ENCODE measurements around the gene HELQ. TPM values are rescaled to one million over a fixed set of nuclear protein-coding genes. Genes with fewer than 3 reads are reported as not detected.

HELQ gene
- total RNA-seq, 1 donor from 2014 or later: 18.3 TPM

- Histone ChIP-seq H3K4me3 (ENCODE audit: low read length in 3 of 3) (no peak overlapping the region), H3K27me3 (ENCODE audit: control insufficient read depth in 3 of 3, insufficient read depth in 3 of 3, low read length in 3 of 3) (no peaks in the 10 kb centered on the region), H3K27ac (ENCODE audit: low read depth, low read length) (no peak overlapping the region), H3K36me3 (ENCODE audit: control insufficient read depth in 3 of 3, insufficient read depth in 3 of 3, low read length in 3 of 3) (no peaks in the 10 kb centered on the region), H3K9me3 (ENCODE audit: control insufficient read depth in 3 of 3, low read length in 3 of 3) (peaks cover 0 to 7% (median 2%) of the 10 kb centered on the region in 3 donors), H3K9ac (ENCODE audit: low read depth in 1 of 3, low read length in 3 of 3) (no peak overlapping the region), H3K4me1 (ENCODE audit: control insufficient read depth in 3 of 3, insufficient read depth in 3 of 3, low read length in 3 of 3) (no peaks in the 10 kb centered on the region)
These were observed 77.2 kb downstream of the HELQ start for GRCh38 chr4:83378419-83378818.

- no peak overlapping the region for H3K9ac ChIP-seq (ENCODE audit: low read depth in 1 of 3, low read length in 3 of 3)
- peaks cover 0 to 2% (median 1%) of the 10 kb centered on the region in 3 donors for H3K9me3 ChIP-seq (ENCODE audit: control insufficient read depth in 3 of 3, low read length in 3 of 3)
- H3K4me1 ChIP-seq (ENCODE audit: control insufficient read depth in 3 of 3, insufficient read depth in 3 of 3, low read length in 3 of 3): no peaks in the 10 kb centered on the region
- H3K36me3 ChIP-seq (ENCODE audit: control insufficient read depth in 3 of 3, insufficient read depth in 3 of 3, low read length in 3 of 3): peaks cover 0 to 11% (median 2%) of the 10 kb centered on the region in 3 donors
- H3K4me3 ChIP-seq (ENCODE audit: low read length in 3 of 3): no peak overlapping the region
- H3K27ac ChIP-seq (ENCODE audit: low read depth, low read length): no peak overlapping the region
- H3K27me3 ChIP-seq (ENCODE audit: control insufficient read depth in 3 of 3, insufficient read depth in 3 of 3, low read length in 3 of 3): no peaks in the 10 kb centered on the region
These were observed 82.7 kb downstream of the HELQ start for GRCh38 chr4:83372931-83373330.

- no peak overlapping the region for H3K9ac ChIP-seq (ENCODE audit: low read depth in 1 of 3, low read length in 3 of 3)
- H3K4me3 ChIP-seq (ENCODE audit: low read length in 3 of 3): no peak overlapping the region
- peaks cover 0 to 11% (median 2%) of the 10 kb centered on the region in 3 donors for H3K36me3 ChIP-seq (ENCODE audit: control insufficient read depth in 3 of 3, insufficient read depth in 3 of 3, low read length in 3 of 3)
- H3K4me1 ChIP-seq (ENCODE audit: control insufficient read depth in 3 of 3, insufficient read depth in 3 of 3, low read length in 3 of 3): no peaks in the 10 kb centered on the region
- H3K27me3 ChIP-seq (ENCODE audit: control insufficient read depth in 3 of 3, insufficient read depth in 3 of 3, low read length in 3 of 3): no peaks in the 10 kb centered on the region
- H3K9me3 ChIP-seq (ENCODE audit: control insufficient read depth in 3 of 3, low read length in 3 of 3): no peaks in the 10 kb centered on the region
- H3K27ac ChIP-seq (ENCODE audit: low read depth, low read length): no peak overlapping the region
These were observed 83.7 kb downstream of the HELQ start for GRCh38 chr4:83371936-83372335.

GRCh38 chr4:83371235-83371634 is 84.4 kb downstream of the HELQ start:
- no peaks in the 10 kb centered on the region for H3K9me3 ChIP-seq (ENCODE audit: control insufficient read depth in 3 of 3, low read length in 3 of 3)
- no peak overlapping the region for H3K27ac ChIP-seq (ENCODE audit: low read depth, low read length)
- H3K9ac ChIP-seq (ENCODE audit: low read depth in 1 of 3, low read length in 3 of 3): no peak overlapping the region
- no peaks in the 10 kb centered on the region for H3K27me3 ChIP-seq (ENCODE audit: control insufficient read depth in 3 of 3, insufficient read depth in 3 of 3, low read length in 3 of 3)
- no peak overlapping the region for H3K4me3 ChIP-seq (ENCODE audit: low read length in 3 of 3)
- H3K36me3 ChIP-seq (ENCODE audit: control insufficient read depth in 3 of 3, insufficient read depth in 3 of 3, low read length in 3 of 3): peaks cover 0 to 11% (median 2%) of the 10 kb centered on the region in 3 donors
- no peaks in the 10 kb centered on the region for H3K4me1 ChIP-seq (ENCODE audit: control insufficient read depth in 3 of 3, insufficient read depth in 3 of 3, low read length in 3 of 3)

GRCh38 chr4:83370640-83370906 is 85.0 kb downstream of the HELQ start:
- no peaks in the 10 kb centered on the region for H3K9me3 ChIP-seq (ENCODE audit: control insufficient read depth in 3 of 3, low read length in 3 of 3)
- H3K4me3 ChIP-seq (ENCODE audit: low read length in 3 of 3): no peak overlapping the region
- H3K36me3 ChIP-seq (ENCODE audit: control insufficient read depth in 3 of 3, insufficient read depth in 3 of 3, low read length in 3 of 3): peaks cover 0 to 11% (median 2%) of the 10 kb centered on the region in 3 donors
- no peaks in the 10 kb centered on the region for H3K27me3 ChIP-seq (ENCODE audit: control insufficient read depth in 3 of 3, insufficient read depth in 3 of 3, low read length in 3 of 3)
- no peaks in the 10 kb centered on the region for H3K4me1 ChIP-seq (ENCODE audit: control insufficient read depth in 3 of 3, insufficient read depth in 3 of 3, low read length in 3 of 3)
- no peak overlapping the region for H3K9ac ChIP-seq (ENCODE audit: low read depth in 1 of 3, low read length in 3 of 3)
- no peak overlapping the region for H3K27ac ChIP-seq (ENCODE audit: low read depth, low read length)

- H3K27ac ChIP-seq (ENCODE audit: low read depth, low read length): no peak overlapping the region
- no peaks in the 10 kb centered on the region for H3K4me1 ChIP-seq (ENCODE audit: control insufficient read depth in 3 of 3, insufficient read depth in 3 of 3, low read length in 3 of 3)
- no peak overlapping the region for H3K9ac ChIP-seq (ENCODE audit: low read depth in 1 of 3, low read length in 3 of 3)
- H3K9me3 ChIP-seq (ENCODE audit: control insufficient read depth in 3 of 3, low read length in 3 of 3): no peaks in the 10 kb centered on the region
- H3K27me3 ChIP-seq (ENCODE audit: control insufficient read depth in 3 of 3, insufficient read depth in 3 of 3, low read length in 3 of 3): no peaks in the 10 kb centered on the region
- peaks cover 0 to 11% (median 2%) of the 10 kb centered on the region in 3 donors for H3K36me3 ChIP-seq (ENCODE audit: control insufficient read depth in 3 of 3, insufficient read depth in 3 of 3, low read length in 3 of 3)
- no peak overlapping the region for H3K4me3 ChIP-seq (ENCODE audit: low read length in 3 of 3)
These were observed 85.6 kb downstream of the HELQ start for GRCh38 chr4:83369831-83370639.

- H3K9me3 ChIP-seq (ENCODE audit: control insufficient read depth in 3 of 3, low read length in 3 of 3): no peaks in the 10 kb centered on the region
- no peak overlapping the region for H3K27ac ChIP-seq (ENCODE audit: low read depth, low read length)
- no peaks in the 10 kb centered on the region for H3K27me3 ChIP-seq (ENCODE audit: control insufficient read depth in 3 of 3, insufficient read depth in 3 of 3, low read length in 3 of 3)
- H3K4me3 ChIP-seq (ENCODE audit: low read length in 3 of 3): no peak overlapping the region
- H3K4me1 ChIP-seq (ENCODE audit: control insufficient read depth in 3 of 3, insufficient read depth in 3 of 3, low read length in 3 of 3): peaks cover 3 to 6% (median 4%) of the 10 kb centered on the region in 3 donors
- peaks cover 0 to 1% (median 0%) of the 10 kb centered on the region in 3 donors for H3K36me3 ChIP-seq (ENCODE audit: control insufficient read depth in 3 of 3, insufficient read depth in 3 of 3, low read length in 3 of 3)
- H3K9ac ChIP-seq (ENCODE audit: low read depth in 1 of 3, low read length in 3 of 3): no peak overlapping the region
These were observed 91.3 kb downstream of the HELQ start for GRCh38 chr4:83364312-83364711.

- peak overlapping the region; percentile 42 for H3K27ac ChIP-seq (ENCODE audit: low read depth, low read length)
- H3K27me3 ChIP-seq (ENCODE audit: control insufficient read depth in 3 of 3, insufficient read depth in 3 of 3, low read length in 3 of 3): no peaks in the 10 kb centered on the region
- H3K9me3 ChIP-seq (ENCODE audit: control insufficient read depth in 3 of 3, low read length in 3 of 3): no peaks in the 10 kb centered on the region
- no peak overlapping the region for H3K9ac ChIP-seq (ENCODE audit: low read depth in 1 of 3, low read length in 3 of 3)
- no peaks in the 10 kb centered on the region for H3K36me3 ChIP-seq (ENCODE audit: control insufficient read depth in 3 of 3, insufficient read depth in 3 of 3, low read length in 3 of 3)
- H3K4me1 ChIP-seq (ENCODE audit: control insufficient read depth in 3 of 3, insufficient read depth in 3 of 3, low read length in 3 of 3): peaks cover 3 to 6% (median 4%) of the 10 kb centered on the region in 3 donors
- H3K4me3 ChIP-seq (ENCODE audit: low read length in 3 of 3): no peak overlapping the region
These were observed 92.9 kb downstream of the HELQ start for GRCh38 chr4:83362492-83363329.

- no peaks in the 10 kb centered on the region for H3K36me3 ChIP-seq (ENCODE audit: control insufficient read depth in 3 of 3, insufficient read depth in 3 of 3, low read length in 3 of 3)
- no peaks in the 10 kb centered on the region for H3K9me3 ChIP-seq (ENCODE audit: control insufficient read depth in 3 of 3, low read length in 3 of 3)
- H3K9ac ChIP-seq (ENCODE audit: low read depth in 1 of 3, low read length in 3 of 3): no peak overlapping the region
- H3K4me1 ChIP-seq (ENCODE audit: control insufficient read depth in 3 of 3, insufficient read depth in 3 of 3, low read length in 3 of 3): peaks cover 3 to 9% (median 4%) of the 10 kb centered on the region in 3 donors
- H3K27ac ChIP-seq (ENCODE audit: low read depth, low read length): peak overlapping the region; percentile 42
- no peaks in the 10 kb centered on the region for H3K27me3 ChIP-seq (ENCODE audit: control insufficient read depth in 3 of 3, insufficient read depth in 3 of 3, low read length in 3 of 3)
- H3K4me3 ChIP-seq (ENCODE audit: low read length in 3 of 3): peak overlapping the region in 1 of 3 donors; percentile 38
These were observed 94.1 kb downstream of the HELQ start for GRCh38 chr4:83361416-83362103.

Data from skeletal muscle tissue (tissue), 4 donors.